Measurements from ENCODE around the gene CFLAR. TPM values are rescaled to one million over a fixed set of nuclear protein-coding genes. Genes with fewer than 3 reads are reported as not detected.

CFLAR gene
- total RNA-seq, 4 donors from 2014 or later = 176 to 217 (median 201) TPM

DNA sequence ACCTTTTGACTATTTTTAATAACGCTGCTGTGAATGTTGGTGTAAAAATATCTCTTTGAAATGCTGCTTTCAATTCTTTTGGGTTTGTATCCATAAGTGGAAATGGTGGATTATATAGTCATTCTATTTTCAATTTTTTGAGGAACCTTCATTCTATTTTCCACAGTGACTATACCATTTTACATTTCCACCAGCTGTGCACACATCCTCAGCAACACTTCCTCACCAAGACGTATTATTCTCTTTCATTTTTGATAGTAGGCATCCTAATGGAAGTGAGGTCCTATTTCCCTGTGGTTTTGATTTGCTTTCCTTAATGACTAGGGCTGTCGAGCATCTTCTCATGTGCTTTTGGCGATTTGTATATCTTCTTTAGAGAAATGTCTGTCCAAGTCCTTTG lies 81.8 kb downstream of the CFLAR start:
- H3K27ac ChIP-seq = no peak overlapping the region
- no peaks in the 10 kb centered on the region for H3K36me3 ChIP-seq
- intact Hi-C loops (cut with DNase I; ENCODE audit: low total_unique reads) = no loop called here
- no peaks in the 10 kb centered on the region for H3K4me1 ChIP-seq
- no peak for TF ChIP-seq POLR2A (IDR thresholded peaks at IDR 0.05)
- TF ChIP-seq, protein P1, sequence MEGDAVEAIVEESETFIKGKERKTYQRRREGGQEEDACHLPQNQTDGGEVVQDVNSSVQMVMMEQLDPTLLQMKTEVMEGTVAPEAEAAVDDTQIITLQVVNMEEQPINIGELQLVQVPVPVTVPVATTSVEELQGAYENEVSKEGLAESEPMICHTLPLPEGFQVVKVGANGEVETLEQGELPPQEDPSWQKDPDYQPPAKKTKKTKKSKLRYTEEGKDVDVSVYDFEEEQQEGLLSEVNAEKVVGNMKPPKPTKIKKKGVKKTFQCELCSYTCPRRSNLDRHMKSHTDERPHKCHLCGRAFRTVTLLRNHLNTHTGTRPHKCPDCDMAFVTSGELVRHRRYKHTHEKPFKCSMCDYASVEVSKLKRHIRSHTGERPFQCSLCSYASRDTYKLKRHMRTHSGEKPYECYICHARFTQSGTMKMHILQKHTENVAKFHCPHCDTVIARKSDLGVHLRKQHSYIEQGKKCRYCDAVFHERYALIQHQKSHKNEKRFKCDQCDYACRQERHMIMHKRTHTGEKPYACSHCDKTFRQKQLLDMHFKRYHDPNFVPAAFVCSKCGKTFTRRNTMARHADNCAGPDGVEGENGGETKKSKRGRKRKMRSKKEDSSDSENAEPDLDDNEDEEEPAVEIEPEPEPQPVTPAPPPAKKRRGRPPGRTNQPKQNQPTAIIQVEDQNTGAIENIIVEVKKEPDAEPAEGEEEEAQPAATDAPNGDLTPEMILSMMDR (IDR thresholded peaks at IDR 0.05) = no peak
- H3K4me3 ChIP-seq = no peak overlapping the region
- no peaks in the 10 kb centered on the region for H3K9me3 ChIP-seq
- H3K27me3 ChIP-seq = no peaks in the 10 kb centered on the region
- DNase-seq = no peak

DNA sequence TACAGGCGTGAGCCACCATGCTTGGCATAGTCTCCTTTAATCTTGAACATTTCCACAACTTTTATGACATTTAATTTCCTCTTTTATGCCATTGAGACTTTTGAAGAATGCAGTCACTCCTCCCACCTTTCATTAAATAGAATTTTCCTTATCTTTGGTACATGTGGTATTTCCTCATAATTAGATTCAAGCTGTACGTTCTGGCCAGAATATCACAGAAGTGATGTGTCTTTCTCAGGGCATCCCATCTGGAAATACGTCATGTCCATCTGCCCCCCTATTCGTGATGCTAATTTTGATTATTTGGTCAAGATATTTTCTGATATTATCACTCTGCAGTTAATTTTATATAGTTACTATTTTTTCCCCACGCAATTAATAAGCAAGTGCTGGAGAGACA lies 83.9 kb downstream of the CFLAR start:
- TF ChIP-seq, protein P1 (IDR thresholded peaks at IDR 0.05) = no peak
- no peak for TF ChIP-seq POLR2A (IDR thresholded peaks at IDR 0.05)
- intact Hi-C loops (cut with DNase I; ENCODE audit: low total_unique reads) = no loop called here
- DNase-seq = no peak
- Histone ChIP-seq H3K4me1 (no peaks in the 10 kb centered on the region), H3K27me3 (no peaks in the 10 kb centered on the region), H3K27ac (no peak overlapping the region), H3K4me3 (no peak overlapping the region), H3K9me3 (no peaks in the 10 kb centered on the region), H3K36me3 (no peaks in the 10 kb centered on the region)

DNA sequence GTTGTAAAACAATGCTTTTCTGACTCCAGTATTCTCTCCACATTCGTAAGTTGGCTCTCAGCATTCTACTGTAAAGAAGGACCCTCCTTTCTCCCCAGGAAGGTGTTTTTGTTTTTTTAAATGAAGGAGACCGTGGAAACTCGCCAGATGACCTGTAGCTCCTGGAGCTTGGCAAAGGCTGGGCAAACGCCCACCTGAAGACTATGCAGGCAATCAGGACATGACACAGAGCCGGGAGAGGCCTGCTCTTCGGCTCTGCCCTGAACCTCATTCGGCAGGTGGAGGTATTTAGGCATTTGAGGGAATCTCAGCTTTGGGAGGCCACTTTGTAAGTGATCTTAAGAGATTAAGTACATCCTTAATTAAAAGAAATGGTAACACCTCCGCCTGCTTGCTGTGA lies 84.4 kb downstream of the CFLAR start:
- intact Hi-C loops (cut with DNase I; ENCODE audit: low total_unique reads) = no loop called here
- Histone ChIP-seq H3K4me1 (no peaks in the 10 kb centered on the region), H3K4me3 (no peak overlapping the region), H3K9me3 (no peaks in the 10 kb centered on the region), H3K27ac (no peak overlapping the region), H3K36me3 (no peaks in the 10 kb centered on the region), H3K27me3 (no peaks in the 10 kb centered on the region)
- no peak for TF ChIP-seq POLR2A (IDR thresholded peaks at IDR 0.05)
- TF ChIP-seq, protein P1 (IDR thresholded peaks at IDR 0.05) = no peak
- DNase-seq = no peak

DNA sequence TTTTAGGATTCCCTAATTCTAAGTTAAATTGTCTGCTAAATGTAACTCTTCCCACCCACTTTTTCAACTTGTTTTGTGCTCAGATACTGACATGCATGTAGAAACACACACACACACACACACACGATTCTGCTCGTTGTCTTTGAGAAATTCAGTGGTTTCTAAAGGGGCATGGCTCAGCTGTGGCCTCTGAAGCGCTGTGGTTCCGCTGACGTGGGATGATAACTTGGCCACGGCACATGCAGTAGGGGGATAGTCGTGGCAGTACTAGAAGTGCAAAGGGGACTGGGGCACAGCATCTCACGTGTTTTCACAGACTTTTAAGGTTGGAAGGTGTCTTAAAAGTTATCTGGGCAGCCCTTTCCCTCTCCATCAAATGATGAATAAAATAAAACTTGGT lies 85.4 kb downstream of the CFLAR start:
- no peak overlapping the region for H3K4me3 ChIP-seq
- H3K9me3 ChIP-seq = no peaks in the 10 kb centered on the region
- no peaks in the 10 kb centered on the region for H3K27me3 ChIP-seq
- no peaks in the 10 kb centered on the region for H3K36me3 ChIP-seq
- no peak for DNase-seq
- no peak for TF ChIP-seq POLR2A (IDR thresholded peaks at IDR 0.05)
- TF ChIP-seq, protein P1 (IDR thresholded peaks at IDR 0.05) = no peak
- intact Hi-C loops (cut with DNase I; ENCODE audit: low total_unique reads) = no loop called here
- H3K4me1 ChIP-seq = no peaks in the 10 kb centered on the region
- H3K27ac ChIP-seq = no peak overlapping the region

DNA sequence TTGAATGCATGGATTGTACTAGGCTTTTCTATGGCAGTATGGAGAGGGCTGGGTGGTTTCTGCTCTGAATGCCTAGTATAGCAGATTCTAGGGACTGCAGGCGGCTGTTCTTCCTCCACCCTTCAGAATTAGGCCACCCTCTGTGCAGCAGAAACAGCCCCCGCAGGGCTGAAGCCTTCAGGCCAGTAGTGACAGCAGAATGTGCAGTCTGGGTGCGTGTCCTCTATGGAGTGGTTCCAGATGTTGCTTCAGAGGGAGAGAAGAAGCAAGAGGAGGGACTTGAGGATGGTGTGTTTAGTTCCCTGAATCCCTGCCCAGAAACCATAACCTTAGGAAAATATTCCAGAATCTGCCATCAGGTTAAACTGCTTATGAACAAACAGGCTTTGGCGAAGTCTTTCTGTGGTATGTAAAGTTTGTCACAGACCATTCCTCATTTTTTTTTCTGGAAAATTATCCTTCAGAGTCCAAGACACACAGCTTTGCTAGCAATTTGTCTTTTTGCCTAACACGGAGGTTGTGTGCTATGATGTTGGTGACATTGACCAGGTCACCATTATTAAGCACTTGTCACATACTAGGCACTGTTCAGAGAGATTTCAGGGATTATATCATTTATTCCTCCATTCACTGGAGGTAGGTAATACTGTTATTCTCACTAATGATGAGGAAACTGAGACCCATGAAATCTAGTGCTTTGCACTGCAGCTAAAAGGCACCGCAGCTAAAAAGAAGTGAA lies 88.1 kb downstream of the CFLAR start:
- intact Hi-C loops (cut with DNase I; ENCODE audit: low total_unique reads) = no loop called here
- TF ChIP-seq POLR2A (IDR thresholded peaks at IDR 0.05) = no peak
- TF ChIP-seq, protein P1 (IDR thresholded peaks at IDR 0.05) = no peak
- Histone ChIP-seq H3K4me1 (no peaks in the 10 kb centered on the region), H3K27ac (no peak overlapping the region), H3K4me3 (no peak overlapping the region), H3K9me3 (no peaks in the 10 kb centered on the region), H3K36me3 (no peaks in the 10 kb centered on the region), H3K27me3 (no peaks in the 10 kb centered on the region)
- DNase-seq = peak in 1 of 2 donors; percentile 56

Measured in uterus (tissue), 4 donors.